HepG2 (cell line): ENCODE data around the gene SLC25A44. TPM values are rescaled to one million over a fixed set of nuclear protein-coding genes. Genes with fewer than 3 reads are reported as not detected.

Source experiments
- DRAP1 ChIP-seq: IDR thresholded peaks from 2 replicates; pipeline ENCODE4 v1.6.1; 2016; ENCODE audit warnings: missing genetic modification reagents, missing compliant biosample characterization
- FOXM1 ChIP-seq: sonication (generic); formaldehyde crosslinking; IDR thresholded peaks from 2 replicates; pipeline ENCODE4 v1.5.0; 2020; ENCODE audit warnings: missing genetic modification reagents
- GATAD2A ChIP-seq: IDR thresholded peaks from 2 replicates; pipeline ENCODE4 v1.6.1; 2016
- HNRNPLL ChIP-seq: fragments of 200-400 bp; formaldehyde crosslinking; IDR thresholded peaks from 2 replicates; pipeline ENCODE4 v1.6.1; 2017; ENCODE audit warnings: mild to moderate bottlenecking, low read depth, low read length; ENCODE audit not compliant: poor library complexity, severe bottlenecking
- PATZ1 ChIP-seq: sonication (generic); formaldehyde crosslinking; IDR thresholded peaks from 2 replicates; pipeline ENCODE4 v1.4.0; 2020; ENCODE audit warnings: missing genetic modification reagents
- PPARG ChIP-seq: conservative IDR thresholded peaks from 2 replicates; pipeline ENCODE4 v1.6.1; 2016; ENCODE audit warnings: missing biosample characterization, missing genetic modification reagents
- SIN3B ChIP-seq: fragments of 150-350 bp; IDR thresholded peaks from 2 replicates; pipeline ENCODE4 v1.6.1; 2014; ENCODE audit warnings: low read length
- ZBTB33 ChIP-seq: sonication (generic); formaldehyde crosslinking; IDR thresholded peaks from 2 replicates; pipeline ENCODE4 v1.4.0; 2020; ENCODE audit warnings: missing genetic modification reagents
- ZFY ChIP-seq: sonication (generic); formaldehyde crosslinking; IDR thresholded peaks from 2 replicates; pipeline ENCODE4 v1.4.0; 2020; ENCODE audit warnings: missing genetic modification reagents
- ZNF142 ChIP-seq: sonication (generic); formaldehyde crosslinking; IDR thresholded peaks from 2 replicates; pipeline ENCODE4 v1.4.0; 2020; ENCODE audit warnings: missing genetic modification reagents
- ZNF18 ChIP-seq: sonication (generic); formaldehyde crosslinking; IDR thresholded peaks from 2 replicates; pipeline ENCODE4 v1.8.0; 2022; ENCODE audit warnings: mild to moderate bottlenecking, missing genetic modification reagents; ENCODE audit not compliant: insufficient replicate concordance
- ZNF253 ChIP-seq: sonication (generic); formaldehyde crosslinking; IDR thresholded peaks from 2 replicates; pipeline ENCODE4 v1.8.0; 2022; ENCODE audit warnings: mild to moderate bottlenecking, missing genetic modification reagents, borderline replicate concordance
- ZNF275 ChIP-seq: sonication (generic); formaldehyde crosslinking; IDR thresholded peaks from 2 replicates; pipeline ENCODE4 v1.8.0; 2022; ENCODE audit warnings: missing genetic modification reagents, mild to moderate bottlenecking, inconsistent platforms, borderline replicate concordance
- ZNF317 ChIP-seq: sonication (generic); formaldehyde crosslinking; IDR thresholded peaks from 2 replicates; pipeline ENCODE4 v1.5.0; 2020; ENCODE audit warnings: mild to moderate bottlenecking, missing genetic modification reagents
- ZNF605 ChIP-seq: sonication (generic); formaldehyde crosslinking; IDR thresholded peaks from 2 replicates; pipeline ENCODE4 v1.8.0; 2022; ENCODE audit warnings: mild to moderate bottlenecking, missing genetic modification reagents
- polyA plus RNA-seq, 8 experiments: library from polyadenylated mRNA; depleted of rRNA in 3 of 8; stranded (reverse) in 7 of 8; unstranded in 1 of 8; fragments of >200 nt; fragmentation: Illumina TruSeq in 4 of 8; extraction: Trizol in 4 of 8; gene quantifications; 2 replicates each; pipeline versions ENCODE4 v1.2.1 to v1.2.3, GENCODE V29; 2011 to 2016; ENCODE audit warnings: low read depth in 4 of 8, missing spikeins in 1 of 8, mixed read lengths in 1 of 8; ENCODE audit not compliant: insufficient read depth in 1 of 8
- total RNA-seq, 5 experiments: library from RNA; depleted of rRNA; stranded (reverse); fragments of >200 nt; fragmentation: Illumina TruSeq; extraction: Trizol; gene quantifications; 2 replicates each; pipeline ENCODE4 v1.2.3, GENCODE V29; 2016; ENCODE audit warnings: low read depth in 1 of 5

SLC25A44 gene
- total and polyA plus RNA-seq, 2 of the 13 experiments (the other 11 are each of a cell fraction or from before 2014, with no cell fraction given) = 10.7 to 13.4 TPM

GRCh38 chr1:156193488-156194299 is at the start of gene SLC25A44 (continued):
- peak; percentile 28; the same call in 1 of the 2 replicates for TF ChIP-seq PATZ1 (CRISPR knock-in tag)
- TF ChIP-seq ZNF317 (CRISPR knock-in tag) = no peak
- TF ChIP-seq ZBTB33 = peak; percentile 57
- TF ChIP-seq GATAD2A (CRISPR knock-in tag) = peak; percentile 17; the same call in 1 of the 2 replicates
- TF ChIP-seq FOXM1 (CRISPR knock-in tag) = no peak
- TF ChIP-seq SIN3B = peak; percentile 57
- no peak for TF ChIP-seq ZNF18 (CRISPR knock-in tag)
- peak; percentile 59 for TF ChIP-seq DRAP1 (CRISPR knock-in tag)
- peak; percentile 27; the same call in 1 of the 2 replicates for TF ChIP-seq PPARG (CRISPR knock-in tag)
- TF ChIP-seq HNRNPLL = peak; percentile 23
- TF ChIP-seq ZNF253 = 0 out of 2 replicates have a peak, but pooled peaks have one; percentile 38
- no peak for TF ChIP-seq ZNF142 (CRISPR knock-in tag)
- TF ChIP-seq ZFY (CRISPR knock-in tag) = peak; percentile 43
- 0 out of 2 replicates have a peak, but pooled peaks have one; percentile 80 for TF ChIP-seq ZNF605
- TF ChIP-seq ZNF275 (CRISPR knock-in tag) = no peak
